GM11168 (cell line): ENCODE data around the gene STBD1.
"Not testable (repeated sequence)": the region's sequence is repeated elsewhere in the genome, so short reads cannot be mapped to it uniquely, and the experiment has no call there.

Experiments used
- in situ Hi-C: fragments of 300-500 bp; cut with MboI; formaldehyde crosslinking; loops from one replicate; pipeline ENCODE4 v1.12.0; 2022; ENCODE audit warnings: low sequenced_read_pairs; ENCODE audit not compliant: unreplicated experiment

The STBD1 gene

GRCh38 chr4:76313547-76313946, 7.0 kb downstream of the STBD1 start:
- in situ Hi-C loops: no loop called here

GRCh38 chr4:76315267-76315918, 8.9 kb downstream of the STBD1 start:
- in situ Hi-C loops: no loop called here

- in situ Hi-C loops: no loop called here
Observed at GRCh38 chr4:76316131-76316530, 9.6 kb downstream of the STBD1 start.

- in situ Hi-C loops: no loop called here
Observed at GRCh38 chr4:76322236-76322635, 15.7 kb downstream of the STBD1 start.

GRCh38 chr4:76325072-76325471, 18.5 kb downstream of the STBD1 start:
- in situ Hi-C loops: no loop called here

- in situ Hi-C loops: no loop called here
Observed at GRCh38 chr4:76326515-76326914, 20.0 kb downstream of the STBD1 start.

- in situ Hi-C loops: no loop called here
Observed at GRCh38 chr4:76334885-76335284, 28.4 kb downstream of the STBD1 start.

GRCh38 chr4:76339364-76339763, 32.8 kb downstream of the STBD1 start:
- in situ Hi-C loops: no loop called here

- in situ Hi-C loops: no loop called here
Observed at GRCh38 chr4:76341063-76341462, 34.5 kb downstream of the STBD1 start.

GRCh38 chr4:76342191-76342590, 35.7 kb downstream of the STBD1 start:
- in situ Hi-C loops: no loop called here

- in situ Hi-C loops: no loop called here
Observed at GRCh38 chr4:76342803-76343202, 36.3 kb downstream of the STBD1 start.

GRCh38 chr4:76354517-76355473, 48.3 kb downstream of the STBD1 start:
- in situ Hi-C loops: no loop called here

GRCh38 chr4:76357981-76358380, 51.4 kb downstream of the STBD1 start:
- in situ Hi-C loops: no loop called here

GRCh38 chr4:76359881-76360466, 53.4 kb downstream of the STBD1 start:
- in situ Hi-C loops: not testable (repeated sequence)
